ENCODE measurements around the gene FBXL19. TPM values are rescaled to one million over a fixed set of nuclear protein-coding genes. Genes with fewer than 3 reads are reported as not detected.

FBXL19 gene
- total and polyA plus RNA-seq, 2 of the 13 experiments (the other 11 are each of a cell fraction or from before 2014, with no cell fraction given): 6.0 to 13.7 TPM

DNA sequence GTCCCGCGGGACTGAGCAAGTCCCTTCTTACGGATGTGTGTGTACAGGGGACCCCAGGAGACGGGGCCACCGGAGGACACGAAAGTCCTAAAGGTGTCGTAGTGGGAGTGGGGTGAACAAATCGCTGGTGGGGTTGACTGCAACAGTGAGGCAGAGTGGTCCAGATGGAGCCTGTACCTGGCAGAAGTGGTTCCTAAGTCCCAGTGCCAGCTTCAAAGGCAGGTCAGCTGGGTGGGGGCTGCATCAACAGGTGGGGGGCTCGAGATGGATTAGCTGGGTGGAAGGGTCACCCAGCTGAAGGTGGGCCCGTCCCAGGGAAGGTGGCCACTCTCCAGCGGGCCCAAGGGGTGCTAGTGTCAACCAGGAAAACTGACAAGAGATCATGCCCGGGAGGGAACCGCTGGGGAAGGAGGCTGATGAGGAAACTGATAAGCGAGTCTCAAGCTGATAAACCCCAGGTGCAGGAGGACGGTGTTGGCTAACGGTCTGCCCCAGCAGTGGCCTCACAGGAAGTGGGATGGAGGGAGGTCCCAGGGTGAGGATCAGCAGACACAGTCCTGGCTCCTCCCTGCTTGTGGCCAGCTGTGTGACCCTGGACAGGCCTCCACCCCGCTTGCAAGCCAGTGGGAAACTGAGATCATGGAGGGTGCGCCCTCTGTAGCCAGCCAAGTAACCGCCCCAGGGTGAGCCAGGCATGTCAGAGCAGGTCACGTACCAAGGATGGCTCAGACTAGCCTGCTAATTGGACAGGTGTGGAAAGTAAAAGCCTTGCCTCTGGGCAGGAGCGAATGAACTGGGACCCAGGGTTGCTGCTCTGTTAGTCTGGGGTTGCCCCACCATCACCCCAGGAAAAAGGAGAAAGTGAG lies 26.5 kb downstream of the FBXL19 start (continued):
- TF ChIP-seq, protein P1, sequence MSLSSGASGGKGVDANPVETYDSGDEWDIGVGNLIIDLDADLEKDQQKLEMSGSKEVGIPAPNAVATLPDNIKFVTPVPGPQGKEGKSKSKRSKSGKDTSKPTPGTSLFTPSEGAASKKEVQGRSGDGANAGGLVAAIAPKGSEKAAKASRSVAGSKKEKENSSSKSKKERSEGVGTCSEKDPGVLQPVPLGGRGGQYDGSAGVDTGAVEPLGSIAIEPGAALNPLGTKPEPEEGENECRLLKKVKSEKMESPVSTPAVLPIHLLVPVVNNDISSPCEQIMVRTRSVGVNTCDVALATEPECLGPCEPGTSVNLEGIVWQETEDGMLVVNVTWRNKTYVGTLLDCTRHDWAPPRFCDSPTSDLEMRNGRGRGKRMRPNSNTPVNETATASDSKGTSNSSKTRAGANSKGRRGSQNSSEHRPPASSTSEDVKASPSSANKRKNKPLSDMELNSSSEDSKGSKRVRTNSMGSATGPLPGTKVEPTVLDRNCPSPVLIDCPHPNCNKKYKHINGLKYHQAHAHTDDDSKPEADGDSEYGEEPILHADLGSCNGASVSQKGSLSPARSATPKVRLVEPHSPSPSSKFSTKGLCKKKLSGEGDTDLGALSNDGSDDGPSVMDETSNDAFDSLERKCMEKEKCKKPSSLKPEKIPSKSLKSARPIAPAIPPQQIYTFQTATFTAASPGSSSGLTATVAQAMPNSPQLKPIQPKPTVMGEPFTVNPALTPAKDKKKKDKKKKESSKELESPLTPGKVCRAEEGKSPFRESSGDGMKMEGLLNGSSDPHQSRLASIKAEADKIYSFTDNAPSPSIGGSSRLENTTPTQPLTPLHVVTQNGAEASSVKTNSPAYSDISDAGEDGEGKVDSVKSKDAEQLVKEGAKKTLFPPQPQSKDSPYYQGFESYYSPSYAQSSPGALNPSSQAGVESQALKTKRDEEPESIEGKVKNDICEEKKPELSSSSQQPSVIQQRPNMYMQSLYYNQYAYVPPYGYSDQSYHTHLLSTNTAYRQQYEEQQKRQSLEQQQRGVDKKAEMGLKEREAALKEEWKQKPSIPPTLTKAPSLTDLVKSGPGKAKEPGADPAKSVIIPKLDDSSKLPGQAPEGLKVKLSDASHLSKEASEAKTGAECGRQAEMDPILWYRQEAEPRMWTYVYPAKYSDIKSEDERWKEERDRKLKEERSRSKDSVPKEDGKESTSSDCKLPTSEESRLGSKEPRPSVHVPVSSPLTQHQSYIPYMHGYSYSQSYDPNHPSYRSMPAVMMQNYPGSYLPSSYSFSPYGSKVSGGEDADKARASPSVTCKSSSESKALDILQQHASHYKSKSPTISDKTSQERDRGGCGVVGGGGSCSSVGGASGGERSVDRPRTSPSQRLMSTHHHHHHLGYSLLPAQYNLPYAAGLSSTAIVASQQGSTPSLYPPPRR (CRISPR knock-in tag; IDR thresholded peaks at IDR 0.05; ENCODE audit: borderline replicate concordance): peak; percentile 91
- TF ChIP-seq, protein P2, sequence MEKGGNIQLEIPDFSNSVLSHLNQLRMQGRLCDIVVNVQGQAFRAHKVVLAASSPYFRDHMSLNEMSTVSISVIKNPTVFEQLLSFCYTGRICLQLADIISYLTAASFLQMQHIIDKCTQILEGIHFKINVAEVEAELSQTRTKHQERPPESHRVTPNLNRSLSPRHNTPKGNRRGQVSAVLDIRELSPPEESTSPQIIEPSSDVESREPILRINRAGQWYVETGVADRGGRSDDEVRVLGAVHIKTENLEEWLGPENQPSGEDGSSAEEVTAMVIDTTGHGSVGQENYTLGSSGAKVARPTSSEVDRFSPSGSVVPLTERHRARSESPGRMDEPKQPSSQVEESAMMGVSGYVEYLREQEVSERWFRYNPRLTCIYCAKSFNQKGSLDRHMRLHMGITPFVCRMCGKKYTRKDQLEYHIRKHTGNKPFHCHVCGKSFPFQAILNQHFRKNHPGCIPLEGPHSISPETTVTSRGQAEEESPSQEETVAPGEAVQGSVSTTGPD (CRISPR knock-in tag; IDR thresholded peaks at IDR 0.05): no peak
- TF ChIP-seq, protein P3, sequence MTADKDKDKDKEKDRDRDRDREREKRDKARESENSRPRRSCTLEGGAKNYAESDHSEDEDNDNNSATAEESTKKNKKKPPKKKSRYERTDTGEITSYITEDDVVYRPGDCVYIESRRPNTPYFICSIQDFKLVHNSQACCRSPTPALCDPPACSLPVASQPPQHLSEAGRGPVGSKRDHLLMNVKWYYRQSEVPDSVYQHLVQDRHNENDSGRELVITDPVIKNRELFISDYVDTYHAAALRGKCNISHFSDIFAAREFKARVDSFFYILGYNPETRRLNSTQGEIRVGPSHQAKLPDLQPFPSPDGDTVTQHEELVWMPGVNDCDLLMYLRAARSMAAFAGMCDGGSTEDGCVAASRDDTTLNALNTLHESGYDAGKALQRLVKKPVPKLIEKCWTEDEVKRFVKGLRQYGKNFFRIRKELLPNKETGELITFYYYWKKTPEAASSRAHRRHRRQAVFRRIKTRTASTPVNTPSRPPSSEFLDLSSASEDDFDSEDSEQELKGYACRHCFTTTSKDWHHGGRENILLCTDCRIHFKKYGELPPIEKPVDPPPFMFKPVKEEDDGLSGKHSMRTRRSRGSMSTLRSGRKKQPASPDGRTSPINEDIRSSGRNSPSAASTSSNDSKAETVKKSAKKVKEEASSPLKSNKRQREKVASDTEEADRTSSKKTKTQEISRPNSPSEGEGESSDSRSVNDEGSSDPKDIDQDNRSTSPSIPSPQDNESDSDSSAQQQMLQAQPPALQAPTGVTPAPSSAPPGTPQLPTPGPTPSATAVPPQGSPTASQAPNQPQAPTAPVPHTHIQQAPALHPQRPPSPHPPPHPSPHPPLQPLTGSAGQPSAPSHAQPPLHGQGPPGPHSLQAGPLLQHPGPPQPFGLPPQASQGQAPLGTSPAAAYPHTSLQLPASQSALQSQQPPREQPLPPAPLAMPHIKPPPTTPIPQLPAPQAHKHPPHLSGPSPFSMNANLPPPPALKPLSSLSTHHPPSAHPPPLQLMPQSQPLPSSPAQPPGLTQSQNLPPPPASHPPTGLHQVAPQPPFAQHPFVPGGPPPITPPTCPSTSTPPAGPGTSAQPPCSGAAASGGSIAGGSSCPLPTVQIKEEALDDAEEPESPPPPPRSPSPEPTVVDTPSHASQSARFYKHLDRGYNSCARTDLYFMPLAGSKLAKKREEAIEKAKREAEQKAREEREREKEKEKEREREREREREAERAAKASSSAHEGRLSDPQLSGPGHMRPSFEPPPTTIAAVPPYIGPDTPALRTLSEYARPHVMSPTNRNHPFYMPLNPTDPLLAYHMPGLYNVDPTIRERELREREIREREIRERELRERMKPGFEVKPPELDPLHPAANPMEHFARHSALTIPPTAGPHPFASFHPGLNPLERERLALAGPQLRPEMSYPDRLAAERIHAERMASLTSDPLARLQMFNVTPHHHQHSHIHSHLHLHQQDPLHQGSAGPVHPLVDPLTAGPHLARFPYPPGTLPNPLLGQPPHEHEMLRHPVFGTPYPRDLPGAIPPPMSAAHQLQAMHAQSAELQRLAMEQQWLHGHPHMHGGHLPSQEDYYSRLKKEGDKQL (CRISPR knock-in tag; IDR thresholded peaks at IDR 0.05; ENCODE audit: low read depth): peak; percentile 40; the same call in 1 of the 2 replicates
- TF ChIP-seq, protein P4, sequence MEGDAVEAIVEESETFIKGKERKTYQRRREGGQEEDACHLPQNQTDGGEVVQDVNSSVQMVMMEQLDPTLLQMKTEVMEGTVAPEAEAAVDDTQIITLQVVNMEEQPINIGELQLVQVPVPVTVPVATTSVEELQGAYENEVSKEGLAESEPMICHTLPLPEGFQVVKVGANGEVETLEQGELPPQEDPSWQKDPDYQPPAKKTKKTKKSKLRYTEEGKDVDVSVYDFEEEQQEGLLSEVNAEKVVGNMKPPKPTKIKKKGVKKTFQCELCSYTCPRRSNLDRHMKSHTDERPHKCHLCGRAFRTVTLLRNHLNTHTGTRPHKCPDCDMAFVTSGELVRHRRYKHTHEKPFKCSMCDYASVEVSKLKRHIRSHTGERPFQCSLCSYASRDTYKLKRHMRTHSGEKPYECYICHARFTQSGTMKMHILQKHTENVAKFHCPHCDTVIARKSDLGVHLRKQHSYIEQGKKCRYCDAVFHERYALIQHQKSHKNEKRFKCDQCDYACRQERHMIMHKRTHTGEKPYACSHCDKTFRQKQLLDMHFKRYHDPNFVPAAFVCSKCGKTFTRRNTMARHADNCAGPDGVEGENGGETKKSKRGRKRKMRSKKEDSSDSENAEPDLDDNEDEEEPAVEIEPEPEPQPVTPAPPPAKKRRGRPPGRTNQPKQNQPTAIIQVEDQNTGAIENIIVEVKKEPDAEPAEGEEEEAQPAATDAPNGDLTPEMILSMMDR (CRISPR knock-in tag; IDR thresholded peaks at IDR 0.05): peak; percentile 91
- TF ChIP-seq JUND (CRISPR knock-in tag; IDR thresholded peaks at IDR 0.05) (peak; percentile 64; the same call in 1 of the 2 replicates), FIP1L1 (IDR thresholded peaks at IDR 0.05; ENCODE audit: borderline replicate concordance, insufficient read depth, low read depth, low read length) (0 out of 2 replicates have a peak, but pooled peaks have one; percentile 76), EED (CRISPR knock-in tag; IDR thresholded peaks at IDR 0.05) (peak; percentile 92), ZNF264 (CRISPR knock-in tag; IDR thresholded peaks at IDR 0.05) (0 out of 2 replicates have a peak, but pooled peaks have one; percentile 63), ZNF772 (CRISPR knock-in tag; IDR thresholded peaks at IDR 0.05) (peak; percentile 99; the same call in 1 of the 2 replicates), ARNT (IDR thresholded peaks at IDR 0.05) (no peak), ESRRA (CRISPR knock-in tag; IDR thresholded peaks at IDR 0.05; ENCODE audit: low read depth) (peak; percentile 83), CBFB (CRISPR knock-in tag; IDR thresholded peaks at IDR 0.05) (peak; percentile 60; the same call in 1 of the 2 replicates)
- TF ChIP-seq, protein P5, sequence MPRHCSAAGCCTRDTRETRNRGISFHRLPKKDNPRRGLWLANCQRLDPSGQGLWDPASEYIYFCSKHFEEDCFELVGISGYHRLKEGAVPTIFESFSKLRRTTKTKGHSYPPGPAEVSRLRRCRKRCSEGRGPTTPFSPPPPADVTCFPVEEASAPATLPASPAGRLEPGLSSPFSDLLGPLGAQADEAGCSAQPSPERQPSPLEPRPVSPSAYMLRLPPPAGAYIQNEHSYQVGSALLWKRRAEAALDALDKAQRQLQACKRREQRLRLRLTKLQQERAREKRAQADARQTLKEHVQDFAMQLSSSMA (CRISPR knock-in tag; IDR thresholded peaks at IDR 0.05): peak; percentile 76; the same call in 1 of the 2 replicates

All from HepG2 (cell line).